ENCODE data around the gene ATP2B2.
"Not testable (repeated sequence)": the region's sequence is repeated elsewhere in the genome, so short reads cannot be mapped to it uniquely, and the experiment has no call there.

ATP2B2 gene

GRCh38 chr3:10299679-10300078 is 205.7 kb downstream of the ATP2B2 start:
- H3K9ac ChIP-seq = peak overlapping the region; percentile 25 to 67 (median 35); a peak in 20 of 22 replicates
- no peaks in the 10 kb centered on the region for H3K27me3 ChIP-seq
- peaks cover 6 to 58% (median 43%) of the 10 kb centered on the region in 11 experiments; a peak in 19 of 22 replicates for H4K20me1 ChIP-seq
- H3K9me3 ChIP-seq (replicated peaks in 1 of 11) = peaks cover 0 to 16% (median 9%) of the 10 kb centered on the region in 11 experiments; a peak in 17 of 22 replicates
- TF ChIP-seq Cebpa-rat (IDR thresholded peaks at IDR 0.05) = no peak
- H3K27ac ChIP-seq = peak overlapping the region in 10 of 11 experiments; percentile 14 to 80 (median 62); a peak in 20 of 22 replicates
- peaks cover 76 to 90% (median 83%) of the 10 kb centered on the region in 11 experiments for H3K36me3 ChIP-seq
- peak overlapping the region; percentile 14 to 82 (median 69); a peak in 21 of 22 replicates for H3K4me2 ChIP-seq
- H3K4me3 ChIP-seq = no peak overlapping the region
- peaks cover 17 to 44% (median 39%) of the 10 kb centered on the region in 10 experiments for H3K4me1 ChIP-seq

- H3K27ac ChIP-seq = peak overlapping the region in 10 of 11 experiments; percentile 14 to 80 (median 62); a peak in 18 of 22 replicates
- peaks cover 6 to 53% (median 41%) of the 10 kb centered on the region in 11 experiments; a peak in 19 of 22 replicates for H4K20me1 ChIP-seq
- no peaks in the 10 kb centered on the region for H3K27me3 ChIP-seq
- H3K36me3 ChIP-seq = peaks cover 73 to 88% (median 80%) of the 10 kb centered on the region in 11 experiments
- peaks cover 0 to 16% (median 9%) of the 10 kb centered on the region in 11 experiments; a peak in 17 of 22 replicates for H3K9me3 ChIP-seq (replicated peaks in 1 of 11)
- TF ChIP-seq Cebpa-rat (IDR thresholded peaks at IDR 0.05) = no peak
- peak overlapping the region in 10 of 11 experiments; percentile 13 to 67 (median 36); a peak in 18 of 22 replicates for H3K9ac ChIP-seq
- peaks cover 22 to 49% (median 44%) of the 10 kb centered on the region in 10 experiments for H3K4me1 ChIP-seq
- H3K4me2 ChIP-seq = peak overlapping the region; percentile 14 to 82 (median 69); a peak in 20 of 22 replicates
- H3K4me3 ChIP-seq = 0 out of 20 replicates have a peak overlapping the region, but pooled peaks of 1 of the 10 experiments have one; percentile 8
Measured at GRCh38 chr3:10299175-10299574, 206.2 kb downstream of the ATP2B2 start.

GRCh38 chr3:10298064-10298463 is 207.3 kb downstream of the ATP2B2 start:
- not testable (repeated sequence) for H3K4me3 ChIP-seq, H3K4me2 ChIP-seq, H3K9ac ChIP-seq, H3K27ac ChIP-seq, H3K27me3 ChIP-seq
- Histone ChIP-seq H3K4me1 (peaks cover 33 to 60% (median 55%) of the 10 kb centered on the region in 10 experiments), H4K20me1 (peaks cover 6 to 42% (median 34%) of the 10 kb centered on the region in 11 experiments; a peak in 18 of 22 replicates), H3K36me3 (peaks cover 62 to 84% (median 69%) of the 10 kb centered on the region in 11 experiments), H3K9me3 (replicated peaks in 1 of 11) (peaks cover 0 to 16% (median 9%) of the 10 kb centered on the region in 11 experiments; a peak in 17 of 22 replicates)

- peak overlapping the region; percentile 82 to 98 (median 91) for H3K4me2 ChIP-seq
- peaks cover 28 to 66% (median 51%) of the 10 kb centered on the region in 11 experiments for H3K36me3 ChIP-seq
- peaks cover 0 to 6% (median 0%) of the 10 kb centered on the region in 11 experiments; a peak in 4 of 22 replicates for H4K20me1 ChIP-seq
- H3K27me3 ChIP-seq = no peaks in the 10 kb centered on the region
- H3K27ac ChIP-seq = peak overlapping the region in 10 of 11 experiments; percentile 78 to 94 (median 88); a peak in 20 of 22 replicates
- H3K9me3 ChIP-seq (replicated peaks in 1 of 11) = peaks cover 0 to 16% (median 9%) of the 10 kb centered on the region in 11 experiments; a peak in 17 of 22 replicates
- peaks cover 62 to 73% (median 68%) of the 10 kb centered on the region in 10 experiments for H3K4me1 ChIP-seq
- no peak for TF ChIP-seq Cebpa-rat (IDR thresholded peaks at IDR 0.05)
- peak overlapping the region in 6 of 10 experiments; percentile 48 to 65 (median 52); a peak in 11 of 20 replicates for H3K4me3 ChIP-seq
- H3K9ac ChIP-seq = peak overlapping the region in 10 of 11 experiments; percentile 0 to 84 (median 76); a peak in 17 of 22 replicates
Measured at GRCh38 chr3:10294030-10294586, 211.3 kb downstream of the ATP2B2 start.

GRCh38 chr3:10292505-10293419 is 212.6 kb downstream of the ATP2B2 start, which contains the start of gene GHRL:
Gene GHRL (minus strand): TSS chr3:10292947. CDS start chr3:10290180, 2,767 bp downstream.
- H3K27ac ChIP-seq = peak within 1 kb of the TSS; percentile 24 to 94 (median 87); a peak in 21 of 22 replicates
- peaks cover 38 to 70% (median 57%) of the 10 kb centered on the region in 11 experiments for H3K36me3 ChIP-seq
- peak within 1 kb of the TSS; percentile 82 to 98 (median 91) for H3K4me2 ChIP-seq

GRCh38 chr3:10291641-10292040 is 213.7 kb downstream of the ATP2B2 start:
- peak overlapping the region in 7 of 10 experiments; percentile 43 to 65 (median 52); a peak in 10 of 20 replicates for H3K4me3 ChIP-seq
- peaks cover 0 to 8% (median 0%) of the 10 kb centered on the region in 11 experiments; a peak in 3 of 22 replicates for H4K20me1 ChIP-seq
- H3K4me1 ChIP-seq = peaks cover 62 to 89% (median 83%) of the 10 kb centered on the region in 10 experiments
- peak overlapping the region in 9 of 11 experiments; percentile 25 to 84 (median 77); a peak in 15 of 22 replicates for H3K9ac ChIP-seq
- TF ChIP-seq Cebpa-rat (IDR thresholded peaks at IDR 0.05) = no peak
- no peaks in the 10 kb centered on the region for H3K27me3 ChIP-seq
- peaks cover 44 to 75% (median 63%) of the 10 kb centered on the region in 11 experiments for H3K36me3 ChIP-seq
- H3K27ac ChIP-seq = peak overlapping the region in 9 of 11 experiments; percentile 82 to 94 (median 88); a peak in 19 of 22 replicates
- peaks cover 0 to 10% (median 4%) of the 10 kb centered on the region in 11 experiments; a peak in 17 of 22 replicates for H3K9me3 ChIP-seq (replicated peaks in 1 of 11)
- peak overlapping the region; percentile 82 to 98 (median 91) for H3K4me2 ChIP-seq

More at GRCh38 chr3:10292505-10293419, 212.6 kb downstream of the ATP2B2 start, which contains the start of gene GHRL:
- Histone ChIP-seq H3K9ac (peak within 1 kb of the TSS; percentile 39 to 84 (median 75); a peak in 21 of 22 replicates), H3K4me1 (peaks cover 62 to 78% (median 73%) of the 10 kb centered on the region in 10 experiments), H3K4me3 (peak within 1 kb of the TSS in 9 of 10 experiments; percentile 24 to 65 (median 50); a peak in 18 of 20 replicates), H3K27me3 (no peaks in the 10 kb centered on the region), H4K20me1 (peaks cover 0 to 6% (median 0%) of the 10 kb centered on the region in 11 experiments; a peak in 2 of 22 replicates), H3K9me3 (replicated peaks in 1 of 11) (peaks cover 0 to 16% (median 9%) of the 10 kb centered on the region in 11 experiments; a peak in 17 of 22 replicates)
- TF ChIP-seq Cebpa-rat (IDR thresholded peaks at IDR 0.05) = 0 out of 22 replicates have a peak, but pooled peaks of 1 of the 11 experiments have one; percentile 37

- peak overlapping the region in 10 of 11 experiments; percentile 14 to 94 (median 88); a peak in 17 of 22 replicates for H3K27ac ChIP-seq
- H3K27me3 ChIP-seq = no peaks in the 10 kb centered on the region
- no peak for TF ChIP-seq Cebpa-rat (IDR thresholded peaks at IDR 0.05)
- 0 out of 22 replicates have a peak, but pooled peaks cover 0 to 6% (median 0%) of the 10 kb centered on the region in 11 experiments for H3K9me3 ChIP-seq (replicated peaks in 1 of 11)
- H4K20me1 ChIP-seq = peaks cover 0 to 11% (median 0%) of the 10 kb centered on the region in 11 experiments; a peak in 4 of 22 replicates
- peak overlapping the region in 2 of 10 experiments; percentile 13 to 65; a peak in 1 of 20 replicates for H3K4me3 ChIP-seq
- peaks cover 67 to 99% (median 93%) of the 10 kb centered on the region in 10 experiments for H3K4me1 ChIP-seq
- H3K9ac ChIP-seq = peak overlapping the region in 10 of 11 experiments; percentile 9 to 84 (median 76); a peak in 13 of 22 replicates
- peak overlapping the region; percentile 82 to 98 (median 91) for H3K4me2 ChIP-seq
- peaks cover 44 to 75% (median 63%) of the 10 kb centered on the region in 11 experiments for H3K36me3 ChIP-seq
Measured at GRCh38 chr3:10290481-10291176, 214.8 kb downstream of the ATP2B2 start.

All from BLaER1 treated with 17β-estradiol and CSF1 and Interleukin-3, amounts not matched to agents 10 nM and 100 nM (cell line).